Measurements from ENCODE around the gene SERAC1. TPM values are rescaled to one million over a fixed set of nuclear protein-coding genes. Genes with fewer than 3 reads are reported as not detected.

The SERAC1 gene
- total RNA-seq, 1 donor: 7.5 TPM

GRCh38 chr6:158083455-158084325, 84.4 kb downstream of the SERAC1 start:
- no peak for DNase-seq (ENCODE audit: low read depth in 2 of 3, low spot score in 2 of 3)

- DNase-seq (ENCODE audit: low read depth in 2 of 3, low spot score in 2 of 3): no peak
These were observed 86.5 kb downstream of the SERAC1 start for GRCh38 chr6:158081657-158081935.

GRCh38 chr6:158080849-158081656, 87.0 kb downstream of the SERAC1 start:
- DNase-seq (ENCODE audit: low read depth in 2 of 3, low spot score in 2 of 3): no peak

GRCh38 chr6:158078320-158078719, 89.7 kb downstream of the SERAC1 start:
- DNase-seq (ENCODE audit: low read depth in 2 of 3, low spot score in 2 of 3): no peak

GRCh38 chr6:158077676-158078075, 90.4 kb downstream of the SERAC1 start:
- no peak for DNase-seq (ENCODE audit: low read depth in 2 of 3, low spot score in 2 of 3)

GRCh38 chr6:158076548-158076947, 91.5 kb downstream of the SERAC1 start:
- no peak for DNase-seq (ENCODE audit: low read depth in 2 of 3, low spot score in 2 of 3)

GRCh38 chr6:158073776-158074175, 94.3 kb downstream of the SERAC1 start:
- DNase-seq (ENCODE audit: low read depth in 2 of 3, low spot score in 2 of 3): no peak

- peak; percentile 25 to 69 (median 53) for DNase-seq (ENCODE audit: low read depth in 2 of 3, low spot score in 2 of 3)
These were observed 95.9 kb downstream of the SERAC1 start for GRCh38 chr6:158072083-158072721.

- no peak for DNase-seq (ENCODE audit: low read depth in 2 of 3, low spot score in 2 of 3)
These were observed 96.7 kb downstream of the SERAC1 start for GRCh38 chr6:158071121-158072082.

GRCh38 chr6:158070513-158070912, 97.5 kb downstream of the SERAC1 start:
- no peak for DNase-seq (ENCODE audit: low read depth in 2 of 3, low spot score in 2 of 3)

GRCh38 chr6:158069800-158070195, 98.3 kb downstream of the SERAC1 start:
- DNase-seq (ENCODE audit: low read depth in 2 of 3, low spot score in 2 of 3): no peak

GRCh38 chr6:158068893-158069799, 98.9 kb downstream of the SERAC1 start:
- no peak for DNase-seq (ENCODE audit: low read depth in 2 of 3, low spot score in 2 of 3)

- no peak for DNase-seq (ENCODE audit: low read depth in 2 of 3, low spot score in 2 of 3)
These were observed 99.7 kb downstream of the SERAC1 start for GRCh38 chr6:158068156-158068892.

GRCh38 chr6:158067436-158068015, 100.5 kb downstream of the SERAC1 start:
- DNase-seq (ENCODE audit: low read depth in 2 of 3, low spot score in 2 of 3): no peak

- DNase-seq (ENCODE audit: low read depth in 2 of 3, low spot score in 2 of 3): no peak
These were observed 101.8 kb downstream of the SERAC1 start for GRCh38 chr6:158066136-158066781.

GRCh38 chr6:158064725-158065251, 103.3 kb downstream of the SERAC1 start:
- DNase-seq (ENCODE audit: low read depth in 2 of 3, low spot score in 2 of 3): no peak

- no peak for DNase-seq (ENCODE audit: low read depth in 2 of 3, low spot score in 2 of 3)
These were observed 104.3 kb downstream of the SERAC1 start for GRCh38 chr6:158063736-158064135.
